Measurements from ENCODE around the gene PSMA7.

Gene PSMA7

GRCh38 chr20:62143081-62143956, at the start of gene PSMA7, which contains the start of gene SS18L1:
Gene PSMA7 (minus strand): TSS chr20:62143394. CDS start chr20:62143303, 91 bp downstream.
Gene SS18L1 (plus strand): TSS chr20:62143769. CDS start chr20:62143821, 52 bp downstream.
- DNase-seq, result peak; percentile 92

- DNase-seq, result no peak
These were observed 49.4 kb upstream of the PSMA7 start for GRCh38 chr20:62192635-62193034.

GRCh38 chr20:62191781-62192559, 48.8 kb upstream of the PSMA7 start:
- no peak for DNase-seq

GRCh38 chr20:62190639-62191411, 47.6 kb upstream of the PSMA7 start:
- no peak for DNase-seq

- DNase-seq, result peak; percentile 18
These were observed 44.0 kb upstream of the PSMA7 start for GRCh38 chr20:62186887-62187866.

GRCh38 chr20:62186096-62186426, 42.9 kb upstream of the PSMA7 start:
- DNase-seq, result no peak

GRCh38 chr20:62183426-62184142, 40.4 kb upstream of the PSMA7 start:
- DNase-seq, result peak; percentile 7

- peak; percentile 99 for DNase-seq
These were observed 39.6 kb upstream of the PSMA7 start, which contains the start of gene MTG2 for GRCh38 chr20:62182469-62183425. Gene MTG2 (plus strand): TSS chr20:62183028. CDS start chr20:62193421, 10,393 bp downstream.

GRCh38 chr20:62181808-62182207, 38.6 kb upstream of the PSMA7 start:
- DNase-seq, result no peak

GRCh38 chr20:62179162-62179504, 35.9 kb upstream of the PSMA7 start:
- no peak for DNase-seq

- DNase-seq, result no peak
These were observed 35.3 kb upstream of the PSMA7 start for GRCh38 chr20:62178316-62179161.

GRCh38 chr20:62177307-62177706, 34.1 kb upstream of the PSMA7 start:
- no peak for DNase-seq

GRCh38 chr20:62176866-62177265, 33.7 kb upstream of the PSMA7 start:
- DNase-seq, result no peak

GRCh38 chr20:62175711-62176110, 32.5 kb upstream of the PSMA7 start:
- DNase-seq, result no peak

- DNase-seq, result no peak
These were observed 31.9 kb upstream of the PSMA7 start for GRCh38 chr20:62174870-62175624.

GRCh38 chr20:62174021-62174804, 31.0 kb upstream of the PSMA7 start:
- DNase-seq, result no peak

GRCh38 chr20:62172666-62173065, 29.5 kb upstream of the PSMA7 start:
- no peak for DNase-seq
